ENCODE data around the gene ANKRD28.
"Not testable (repeated sequence)": the region's sequence is repeated elsewhere in the genome, so short reads cannot be mapped to it uniquely, and the experiment has no call there.

ANKRD28 gene

DNA sequence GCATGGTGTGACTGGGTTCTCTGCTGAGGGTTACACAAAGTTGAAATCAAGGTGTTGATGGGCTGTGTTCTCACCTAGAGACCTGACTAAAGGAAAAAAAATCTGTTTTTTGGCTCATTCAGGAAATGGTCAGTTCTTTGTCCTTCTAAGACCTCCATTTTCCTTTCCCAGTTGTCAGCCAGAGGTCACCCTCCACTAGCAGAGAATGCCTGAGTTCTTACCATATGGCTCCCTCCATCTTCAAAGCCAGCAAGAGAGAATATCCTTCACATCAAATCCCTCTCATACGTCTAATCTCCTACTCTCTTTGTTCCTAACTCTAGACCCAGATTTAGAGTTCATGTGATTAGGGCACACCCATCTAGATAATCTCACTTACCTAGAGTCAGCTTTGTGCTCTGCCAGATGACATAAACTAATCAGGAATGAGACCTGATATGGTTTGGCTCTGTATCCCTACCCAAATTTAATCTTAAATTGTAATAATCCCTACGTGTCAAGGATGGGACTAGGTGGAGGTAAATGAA, 19.4 kb downstream of the ANKRD28 start:
- no peak overlapping the region for H3K4me3 ChIP-seq (ENCODE audit: low read length)
- DNase-seq (ENCODE audit: low read depth) = no peak
- TF ChIP-seq, protein P1, sequence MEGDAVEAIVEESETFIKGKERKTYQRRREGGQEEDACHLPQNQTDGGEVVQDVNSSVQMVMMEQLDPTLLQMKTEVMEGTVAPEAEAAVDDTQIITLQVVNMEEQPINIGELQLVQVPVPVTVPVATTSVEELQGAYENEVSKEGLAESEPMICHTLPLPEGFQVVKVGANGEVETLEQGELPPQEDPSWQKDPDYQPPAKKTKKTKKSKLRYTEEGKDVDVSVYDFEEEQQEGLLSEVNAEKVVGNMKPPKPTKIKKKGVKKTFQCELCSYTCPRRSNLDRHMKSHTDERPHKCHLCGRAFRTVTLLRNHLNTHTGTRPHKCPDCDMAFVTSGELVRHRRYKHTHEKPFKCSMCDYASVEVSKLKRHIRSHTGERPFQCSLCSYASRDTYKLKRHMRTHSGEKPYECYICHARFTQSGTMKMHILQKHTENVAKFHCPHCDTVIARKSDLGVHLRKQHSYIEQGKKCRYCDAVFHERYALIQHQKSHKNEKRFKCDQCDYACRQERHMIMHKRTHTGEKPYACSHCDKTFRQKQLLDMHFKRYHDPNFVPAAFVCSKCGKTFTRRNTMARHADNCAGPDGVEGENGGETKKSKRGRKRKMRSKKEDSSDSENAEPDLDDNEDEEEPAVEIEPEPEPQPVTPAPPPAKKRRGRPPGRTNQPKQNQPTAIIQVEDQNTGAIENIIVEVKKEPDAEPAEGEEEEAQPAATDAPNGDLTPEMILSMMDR (conservative IDR thresholded peaks at IDR 0.05; ENCODE audit: low read length) = no peak

DNA sequence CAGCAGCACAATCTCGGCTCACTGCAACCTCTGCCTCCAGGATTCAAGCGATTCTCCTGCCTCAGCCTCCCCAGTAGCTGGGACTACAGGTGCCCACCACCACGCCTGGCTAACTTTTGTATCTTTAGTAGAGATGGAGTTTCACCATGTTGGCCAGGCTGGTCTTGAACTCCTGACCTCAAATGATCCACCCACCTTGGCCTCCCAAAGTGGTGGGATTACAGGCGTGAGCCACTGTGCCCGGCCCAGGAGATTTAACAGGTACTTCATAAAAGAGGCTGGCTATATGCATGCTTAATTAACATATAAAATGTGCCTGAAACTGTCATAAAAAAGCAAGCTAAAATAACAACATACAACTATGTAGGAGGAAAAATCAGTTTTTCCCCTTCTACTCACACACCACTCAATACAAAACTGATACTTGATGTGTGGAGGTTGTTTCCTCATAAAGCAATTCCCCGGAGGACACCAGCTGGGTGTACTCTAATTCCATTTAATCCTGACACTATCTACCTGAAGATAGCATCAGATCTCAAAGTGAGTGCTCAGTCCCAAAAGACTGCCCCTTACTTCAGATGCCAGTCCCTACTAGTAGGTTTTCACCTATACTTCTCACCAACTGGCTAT, 22.7 kb downstream of the ANKRD28 start:
- DNase-seq (ENCODE audit: low read depth) = not testable (repeated sequence)

DNA sequence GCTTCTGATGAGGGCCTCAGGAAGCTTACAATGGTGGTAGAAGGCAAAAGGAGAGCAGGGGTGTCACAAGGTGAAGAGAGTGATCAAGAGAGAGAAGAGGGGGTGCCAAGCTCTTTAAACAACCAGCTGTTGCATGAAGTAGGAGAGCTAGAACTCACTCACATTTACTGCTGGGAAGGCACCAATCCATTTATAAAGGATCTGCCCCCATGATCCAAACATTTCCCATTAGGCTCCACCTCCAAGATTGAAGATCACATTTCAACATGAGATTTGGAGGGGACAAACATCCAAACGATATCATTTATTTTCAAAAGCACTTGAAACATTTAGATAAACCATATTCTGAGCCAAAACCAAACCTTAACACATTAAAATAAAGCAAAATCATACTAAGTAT, 26.3 kb downstream of the ANKRD28 start:
- no peak overlapping the region for H3K4me3 ChIP-seq (ENCODE audit: low read length)
- no peak for DNase-seq (ENCODE audit: low read depth)
- TF ChIP-seq, protein P1 (conservative IDR thresholded peaks at IDR 0.05; ENCODE audit: low read length) = no peak

More for the DNA sequence above, 22.7 kb downstream of the ANKRD28 start:
- H3K4me3 ChIP-seq (ENCODE audit: low read length) = not testable (repeated sequence)

DNA sequence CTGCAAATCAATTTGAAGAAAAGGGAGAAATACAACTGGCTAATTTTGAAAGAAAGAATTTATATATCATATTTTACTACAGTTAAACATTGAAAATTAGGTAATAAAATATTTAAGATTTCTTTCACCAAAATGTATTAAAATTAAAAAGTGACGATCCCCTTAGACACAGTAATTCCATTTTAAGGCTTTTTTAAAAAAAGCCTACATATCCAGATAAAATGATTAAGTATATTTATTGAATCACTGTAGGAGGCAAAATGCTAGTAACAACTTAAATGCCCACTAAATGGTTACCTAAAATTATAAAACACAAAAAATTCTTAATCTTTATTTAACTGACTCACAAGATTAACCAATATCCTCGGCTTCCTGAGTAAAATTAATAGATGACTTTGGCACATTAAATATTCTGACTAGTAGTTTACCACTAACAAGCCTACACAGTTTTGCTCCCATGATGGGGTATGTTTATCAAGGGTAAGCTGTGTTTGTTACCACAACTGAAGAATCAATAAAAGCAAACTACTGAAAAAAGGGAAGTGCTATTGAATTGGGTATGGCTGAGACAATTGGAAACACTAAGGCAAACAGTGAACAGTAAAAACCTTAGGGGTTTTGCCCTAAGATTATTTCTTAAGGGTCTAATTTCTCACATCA, 28.4 kb downstream of the ANKRD28 start:
- TF ChIP-seq, protein P1 (conservative IDR thresholded peaks at IDR 0.05; ENCODE audit: low read length) = no peak

DNA sequence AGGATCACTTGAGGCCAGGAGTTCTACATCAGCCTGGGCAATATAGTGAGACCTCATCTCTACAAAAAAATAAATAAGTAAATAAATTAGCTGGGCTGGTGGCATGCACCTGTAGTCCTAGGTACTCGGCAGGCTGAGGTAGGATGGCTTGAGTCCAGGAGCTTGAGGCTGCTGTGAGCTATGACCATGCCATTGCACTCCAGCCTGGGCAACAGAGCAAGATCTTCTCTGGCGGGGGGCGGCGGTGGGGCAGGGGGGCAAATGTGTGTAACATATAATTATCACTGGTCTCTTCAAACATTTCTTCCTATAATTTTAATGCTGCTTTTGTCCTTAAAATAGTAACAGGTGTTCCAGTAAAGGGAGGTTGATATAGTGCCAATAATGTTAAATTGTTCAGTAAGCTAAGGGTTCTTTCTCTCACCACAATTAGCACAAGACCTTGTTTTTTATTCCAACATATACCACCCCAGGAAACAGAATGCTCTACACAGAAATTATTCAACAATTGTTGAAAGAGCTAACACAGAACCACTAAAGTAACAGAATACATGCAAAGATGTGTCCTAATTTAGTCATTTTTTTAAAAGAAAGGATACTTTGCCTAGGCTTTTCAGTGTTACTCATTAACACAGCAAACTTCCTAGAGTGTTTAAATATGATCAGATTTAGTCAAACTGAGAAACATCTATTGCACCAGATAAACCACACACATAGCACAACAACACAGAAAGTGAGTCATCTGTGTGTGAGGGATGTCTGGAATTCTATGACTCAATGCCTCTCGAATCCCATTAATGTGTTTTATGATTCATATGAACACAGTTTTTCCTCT, 29.1 kb downstream of the ANKRD28 start:
- TF ChIP-seq, protein P1 (conservative IDR thresholded peaks at IDR 0.05; ENCODE audit: low read length) = no peak
- no peak overlapping the region for H3K4me3 ChIP-seq (ENCODE audit: low read length)
- peak; percentile 97 for DNase-seq (ENCODE audit: low read depth)

More for the DNA sequence above, 28.4 kb downstream of the ANKRD28 start:
- H3K4me3 ChIP-seq (ENCODE audit: low read length) = no peak overlapping the region
- DNase-seq (ENCODE audit: low read depth) = no peak

DNA sequence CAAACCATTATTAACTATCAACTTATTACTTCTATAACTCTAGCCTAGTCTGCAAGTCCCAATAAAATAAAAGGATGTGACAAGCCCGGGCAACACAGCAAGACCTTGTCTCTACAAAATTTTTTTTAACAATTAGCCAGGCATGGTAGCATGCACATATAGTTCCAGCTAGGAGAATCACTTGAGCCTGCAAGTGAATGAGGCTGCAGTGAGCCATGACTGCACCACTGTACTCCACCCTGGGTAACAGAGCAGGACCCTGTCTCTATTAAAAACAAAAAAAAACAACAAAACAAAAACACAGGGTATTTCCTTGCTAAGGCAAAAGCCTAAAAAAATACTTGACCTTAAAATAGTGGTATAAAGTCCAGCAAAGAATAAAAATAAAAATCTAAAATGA, 31.4 kb downstream of the ANKRD28 start:
- TF ChIP-seq, protein P1 (conservative IDR thresholded peaks at IDR 0.05; ENCODE audit: low read length) = no peak
- H3K4me3 ChIP-seq (ENCODE audit: low read length) = no peak overlapping the region
- no peak for DNase-seq (ENCODE audit: low read depth)

DNA sequence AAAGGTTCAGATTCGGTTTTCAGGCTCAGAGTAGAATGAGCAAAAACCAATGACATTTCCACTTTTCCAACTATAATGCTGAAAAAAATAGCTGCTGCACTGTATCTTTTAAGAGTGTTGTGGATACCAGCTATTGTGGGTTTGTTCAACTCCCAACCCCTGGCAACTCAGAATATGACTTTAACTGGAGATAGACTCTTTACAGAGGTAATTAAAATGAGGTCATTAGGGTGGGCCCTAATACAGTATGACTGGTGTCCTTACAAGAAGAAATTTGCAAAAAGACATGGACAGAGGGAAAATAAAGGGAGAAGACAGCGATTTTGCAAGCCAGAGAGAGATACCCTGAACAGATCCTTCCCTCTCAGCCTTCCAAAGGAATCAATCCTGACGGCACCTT, 39.5 kb downstream of the ANKRD28 start:
- H3K4me3 ChIP-seq (ENCODE audit: low read length) = no peak overlapping the region
- TF ChIP-seq, protein P1 (conservative IDR thresholded peaks at IDR 0.05; ENCODE audit: low read length) = no peak
- DNase-seq (ENCODE audit: low read depth) = no peak

Measured in AG10803 (cell line).